ENCODE results near the gene DSC2.

GRCh38 chr18:31058897-31059296 lies 43.3 kb downstream of the DSC2 start:
- TF ChIP-seq CTCF (IDR thresholded peaks at IDR 0.05; ENCODE audit: extremely low read depth in 1 of 2, insufficient read depth in 1 of 2, low read depth in 1 of 2, low read length in 2 of 2): no peak
- no peak for TF ChIP-seq JUN (IDR thresholded peaks at IDR 0.05; ENCODE audit: borderline replicate concordance, insufficient read depth, insufficient read length, low read depth)
- TF ChIP-seq POLR2A (IDR thresholded peaks at IDR 0.05; ENCODE audit: low read depth, low read length): no peak
- TF ChIP-seq POLR2AphosphoS5 (IDR thresholded peaks at IDR 0.05; ENCODE audit: insufficient read depth, low read depth, low read length): no peak
- TF ChIP-seq MAX (IDR thresholded peaks at IDR 0.05; ENCODE audit: insufficient read depth, insufficient read length): no peak
- TF ChIP-seq EZH2 (IDR thresholded peaks at IDR 0.05; ENCODE audit: borderline replicate concordance, low read depth, low read length, severe bottlenecking): no peak
- no peak for TF ChIP-seq MYC (IDR thresholded peaks at IDR 0.05; ENCODE audit: low read depth, low read length)
